GM21576 (cell line): ENCODE data around the gene OR52E6.

Experiments used
- ATAC-seq: cut with Tn5 transposase; IDR thresholded peaks from one replicate; pipeline ENCODE4 v1.9.1; 2021; ENCODE audit warnings: mild to moderate bottlenecking, moderate library complexity; ENCODE audit not compliant: unreplicated experiment

The OR52E6 gene

GRCh38 chr11:5841797-5842196 lies at the start of gene OR52E6:
Gene OR52E6 (minus strand): TSS chr11:5841897. CDS start chr11:5841897, 0 bp downstream.
- no peak for ATAC-seq

- ATAC-seq = no peak
Measured at GRCh38 chr11:5891216-5891800, 49.6 kb upstream of the OR52E6 start.

GRCh38 chr11:5887661-5888060 lies 46.0 kb upstream of the OR52E6 start:
- ATAC-seq = no peak

GRCh38 chr11:5887172-5887571 lies 45.5 kb upstream of the OR52E6 start:
- ATAC-seq = no peak

GRCh38 chr11:5881756-5882155 lies 40.1 kb upstream of the OR52E6 start:
- no peak for ATAC-seq

GRCh38 chr11:5880329-5880728 lies 38.6 kb upstream of the OR52E6 start, which contains the start of gene OR52E4:
Gene OR52E4 (plus strand): TSS chr11:5880629. CDS start chr11:5884293, 3,664 bp downstream.
- ATAC-seq = no peak

GRCh38 chr11:5878564-5878963 lies 36.9 kb upstream of the OR52E6 start:
- no peak for ATAC-seq

GRCh38 chr11:5865826-5866225 lies 24.1 kb upstream of the OR52E6 start:
- no peak for ATAC-seq

GRCh38 chr11:5857590-5857989 lies 15.9 kb upstream of the OR52E6 start, which contains the start of gene OR52E8:
Gene OR52E8 (minus strand): TSS chr11:5857690. CDS start chr11:5857690, 0 bp downstream.
- ATAC-seq = no peak

- no peak for ATAC-seq
Measured at GRCh38 chr11:5851002-5851401, 9.3 kb upstream of the OR52E6 start.

- no peak for ATAC-seq
Measured at GRCh38 chr11:5847711-5848110, 6.0 kb upstream of the OR52E6 start.

- ATAC-seq = no peak
Measured at GRCh38 chr11:5846701-5847100, 5.0 kb upstream of the OR52E6 start.

GRCh38 chr11:5837695-5838094 lies 4.0 kb downstream of the OR52E6 start:
- ATAC-seq = no peak

- ATAC-seq = no peak
Measured at GRCh38 chr11:5833446-5833845, 8.3 kb downstream of the OR52E6 start.

- no peak for ATAC-seq
Measured at GRCh38 chr11:5831196-5831829, 10.4 kb downstream of the OR52E6 start.

GRCh38 chr11:5818245-5818886 lies 23.3 kb downstream of the OR52E6 start:
- peak; percentile 70 for ATAC-seq

GRCh38 chr11:5815534-5815933 lies 26.2 kb downstream of the OR52E6 start:
- ATAC-seq = no peak

GRCh38 chr11:5809905-5810795 lies 31.5 kb downstream of the OR52E6 start:
- no peak for ATAC-seq

- peak; percentile 37 for ATAC-seq
Measured at GRCh38 chr11:5809122-5809519, 32.6 kb downstream of the OR52E6 start.

GRCh38 chr11:5808500-5809121 lies 33.1 kb downstream of the OR52E6 start, which contains the start of gene OR52N2:
Gene OR52N2 (plus strand): TSS chr11:5808924. CDS start chr11:5820336, 11,412 bp downstream.
- ATAC-seq = peak; percentile 95
